Lower leg skin (tissue), 3 donors: ENCODE results near the gene TMEM86B.

Experiments used
- POLR2A ChIP-seq, 2 donors: fragments of 450-650 bp; IDR thresholded peaks; one replicate each; pipeline ENCODE4 v1.6.1; 2016 to 2017; ENCODE audit warnings: antibody characterized with exemption in 2 of 2, mild to moderate bottlenecking in 1 of 2, moderate library complexity in 1 of 2
- TF ChIP-seq, protein P1 (sequence below), 3 donors: fragments of 450-650 bp; IDR thresholded peaks; one replicate each; pipeline ENCODE4 v1.5.1; 2016; ENCODE audit warnings: antibody characterized with exemption in 3 of 3, mild to moderate bottlenecking in 3 of 3, moderate library complexity in 2 of 3

DNA sequence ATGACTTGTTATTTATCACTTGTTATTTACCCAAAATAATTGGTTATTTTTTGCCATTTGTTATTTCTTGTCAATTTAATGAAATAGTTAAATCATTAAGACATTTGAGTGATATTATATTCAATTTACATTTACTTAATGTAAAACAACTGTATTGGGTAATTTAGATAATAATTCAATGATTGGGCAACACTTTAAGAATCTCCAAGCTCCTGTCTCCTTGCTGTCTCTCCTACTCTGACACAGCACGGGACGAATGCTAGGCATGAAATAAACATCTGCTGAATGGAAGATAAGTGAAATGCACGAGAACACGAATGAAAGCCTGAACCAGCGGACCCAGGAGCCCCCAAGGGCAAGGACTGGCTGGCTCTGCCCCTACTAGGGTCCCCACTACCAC lies 36.0 kb upstream of the TMEM86B start:
- TF ChIP-seq, protein P1, sequence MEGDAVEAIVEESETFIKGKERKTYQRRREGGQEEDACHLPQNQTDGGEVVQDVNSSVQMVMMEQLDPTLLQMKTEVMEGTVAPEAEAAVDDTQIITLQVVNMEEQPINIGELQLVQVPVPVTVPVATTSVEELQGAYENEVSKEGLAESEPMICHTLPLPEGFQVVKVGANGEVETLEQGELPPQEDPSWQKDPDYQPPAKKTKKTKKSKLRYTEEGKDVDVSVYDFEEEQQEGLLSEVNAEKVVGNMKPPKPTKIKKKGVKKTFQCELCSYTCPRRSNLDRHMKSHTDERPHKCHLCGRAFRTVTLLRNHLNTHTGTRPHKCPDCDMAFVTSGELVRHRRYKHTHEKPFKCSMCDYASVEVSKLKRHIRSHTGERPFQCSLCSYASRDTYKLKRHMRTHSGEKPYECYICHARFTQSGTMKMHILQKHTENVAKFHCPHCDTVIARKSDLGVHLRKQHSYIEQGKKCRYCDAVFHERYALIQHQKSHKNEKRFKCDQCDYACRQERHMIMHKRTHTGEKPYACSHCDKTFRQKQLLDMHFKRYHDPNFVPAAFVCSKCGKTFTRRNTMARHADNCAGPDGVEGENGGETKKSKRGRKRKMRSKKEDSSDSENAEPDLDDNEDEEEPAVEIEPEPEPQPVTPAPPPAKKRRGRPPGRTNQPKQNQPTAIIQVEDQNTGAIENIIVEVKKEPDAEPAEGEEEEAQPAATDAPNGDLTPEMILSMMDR (IDR thresholded peaks at IDR 0.05), result no peak
- TF ChIP-seq POLR2A (IDR thresholded peaks at IDR 0.05), result no peak
